ENCODE results near the gene GAD2.

GAD2 gene

DNA sequence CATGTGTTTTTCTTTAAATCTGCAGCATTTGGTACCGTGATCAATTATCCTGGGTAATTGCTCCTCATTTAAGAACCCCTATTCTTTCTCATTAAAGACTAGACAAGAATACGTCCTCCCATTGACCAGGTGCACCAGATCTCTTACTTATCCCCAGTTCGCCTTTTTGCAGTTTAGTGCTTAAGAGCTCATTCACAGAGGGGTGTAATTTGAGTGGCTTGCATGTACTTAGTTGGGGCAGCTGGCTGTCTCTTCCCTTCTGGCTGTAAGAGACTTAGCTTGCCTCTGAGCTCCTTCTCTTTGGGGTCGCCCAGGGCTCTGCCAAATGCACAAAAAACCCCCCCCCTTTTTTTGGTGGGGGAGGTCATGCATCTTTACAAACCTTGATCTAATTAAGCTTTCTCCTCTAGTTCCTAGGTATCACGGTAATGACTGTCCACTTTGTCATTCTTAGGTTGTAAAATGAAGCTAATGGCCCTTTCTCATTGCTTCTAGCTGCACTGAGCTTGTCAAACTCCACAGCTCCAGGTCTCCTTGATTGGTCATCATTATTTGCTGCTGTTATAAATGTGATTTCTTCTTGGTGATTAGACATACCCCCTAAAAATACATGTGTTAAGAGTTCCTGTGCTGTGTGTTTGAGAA is 26.3 kb downstream of the GAD2 start:
- TF ChIP-seq ZNF70 (CRISPR knock-in tag; IDR thresholded peaks at IDR 0.05) (no peak), ZNF565 (CRISPR knock-in tag; conservative IDR thresholded peaks at IDR 0.05; ENCODE audit: low read depth) (no peak), TOX (CRISPR knock-in tag; IDR thresholded peaks at IDR 0.05; ENCODE audit: borderline replicate concordance) (no peak), ZFP3 (CRISPR knock-in tag; IDR thresholded peaks at IDR 0.05) (no peak), ZNF8 (CRISPR knock-in tag; IDR thresholded peaks at IDR 0.05) (no peak), OSR1 (CRISPR knock-in tag; IDR thresholded peaks at IDR 0.05) (no peak)
- TF ChIP-seq, protein P1, sequence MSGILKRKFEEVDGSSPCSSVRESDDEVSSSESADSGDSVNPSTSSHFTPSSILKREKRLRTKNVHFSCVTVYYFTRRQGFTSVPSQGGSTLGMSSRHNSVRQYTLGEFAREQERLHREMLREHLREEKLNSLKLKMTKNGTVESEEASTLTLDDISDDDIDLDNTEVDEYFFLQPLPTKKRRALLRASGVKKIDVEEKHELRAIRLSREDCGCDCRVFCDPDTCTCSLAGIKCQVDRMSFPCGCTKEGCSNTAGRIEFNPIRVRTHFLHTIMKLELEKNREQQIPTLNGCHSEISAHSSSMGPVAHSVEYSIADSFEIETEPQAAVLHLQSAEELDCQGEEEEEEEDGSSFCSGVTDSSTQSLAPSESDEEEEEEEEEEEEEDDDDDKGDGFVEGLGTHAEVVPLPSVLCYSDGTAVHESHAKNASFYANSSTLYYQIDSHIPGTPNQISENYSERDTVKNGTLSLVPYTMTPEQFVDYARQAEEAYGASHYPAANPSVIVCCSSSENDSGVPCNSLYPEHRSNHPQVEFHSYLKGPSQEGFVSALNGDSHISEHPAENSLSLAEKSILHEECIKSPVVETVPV (CRISPR knock-in tag; IDR thresholded peaks at IDR 0.05) = no peak
- ATAC-seq = no peak

DNA sequence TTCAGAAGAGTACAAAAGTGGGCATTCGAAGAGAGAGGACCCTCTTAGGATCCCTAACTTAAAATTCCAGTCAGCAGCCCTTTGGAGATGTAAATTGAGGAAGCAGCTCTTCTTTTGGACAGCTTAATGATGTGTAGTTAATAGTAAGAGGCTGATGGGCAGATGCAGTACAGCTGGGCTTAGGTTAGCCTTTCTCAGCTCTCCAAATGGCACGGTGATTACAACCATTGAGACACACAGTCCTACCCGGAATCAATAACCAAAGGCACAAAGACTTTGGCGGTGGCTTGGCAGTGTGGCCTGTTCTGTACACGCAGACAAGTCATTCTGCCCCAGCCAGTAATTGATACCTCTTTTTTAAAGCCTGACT is 26.8 kb downstream of the GAD2 start:
- no peak for ATAC-seq
- TF ChIP-seq RARB (CRISPR knock-in tag; IDR thresholded peaks at IDR 0.05) (no peak), ZNF70 (CRISPR knock-in tag; IDR thresholded peaks at IDR 0.05) (no peak), ESRRG (CRISPR knock-in tag; IDR thresholded peaks at IDR 0.05) (no peak), GLIS3 (CRISPR knock-in tag; IDR thresholded peaks at IDR 0.05) (no peak), ZFP3 (CRISPR knock-in tag; IDR thresholded peaks at IDR 0.05) (no peak), TOX (CRISPR knock-in tag; IDR thresholded peaks at IDR 0.05; ENCODE audit: borderline replicate concordance) (no peak), SNAI2 (CRISPR knock-in tag; IDR thresholded peaks at IDR 0.05) (no peak), TCF4 (CRISPR knock-in tag; IDR thresholded peaks at IDR 0.05; ENCODE audit: borderline replicate concordance) (no peak), BACH2 (CRISPR knock-in tag; IDR thresholded peaks at IDR 0.05; ENCODE audit: borderline replicate concordance) (no peak), ZNF8 (CRISPR knock-in tag; IDR thresholded peaks at IDR 0.05) (no peak)
- TF ChIP-seq, protein P2, sequence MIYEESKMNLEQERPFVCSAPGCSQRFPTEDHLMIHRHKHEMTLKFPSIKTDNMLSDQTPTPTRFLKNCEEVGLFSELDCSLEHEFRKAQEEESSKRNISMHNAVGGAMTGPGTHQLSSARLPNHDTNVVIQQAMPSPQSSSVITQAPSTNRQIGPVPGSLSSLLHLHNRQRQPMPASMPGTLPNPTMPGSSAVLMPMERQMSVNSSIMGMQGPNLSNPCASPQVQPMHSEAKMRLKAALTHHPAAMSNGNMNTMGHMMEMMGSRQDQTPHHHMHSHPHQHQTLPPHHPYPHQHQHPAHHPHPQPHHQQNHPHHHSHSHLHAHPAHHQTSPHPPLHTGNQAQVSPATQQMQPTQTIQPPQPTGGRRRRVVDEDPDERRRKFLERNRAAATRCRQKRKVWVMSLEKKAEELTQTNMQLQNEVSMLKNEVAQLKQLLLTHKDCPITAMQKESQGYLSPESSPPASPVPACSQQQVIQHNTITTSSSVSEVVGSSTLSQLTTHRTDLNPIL (CRISPR knock-in tag; IDR thresholded peaks at IDR 0.05; ENCODE audit: low read depth) = no peak
- TF ChIP-seq, protein P3, sequence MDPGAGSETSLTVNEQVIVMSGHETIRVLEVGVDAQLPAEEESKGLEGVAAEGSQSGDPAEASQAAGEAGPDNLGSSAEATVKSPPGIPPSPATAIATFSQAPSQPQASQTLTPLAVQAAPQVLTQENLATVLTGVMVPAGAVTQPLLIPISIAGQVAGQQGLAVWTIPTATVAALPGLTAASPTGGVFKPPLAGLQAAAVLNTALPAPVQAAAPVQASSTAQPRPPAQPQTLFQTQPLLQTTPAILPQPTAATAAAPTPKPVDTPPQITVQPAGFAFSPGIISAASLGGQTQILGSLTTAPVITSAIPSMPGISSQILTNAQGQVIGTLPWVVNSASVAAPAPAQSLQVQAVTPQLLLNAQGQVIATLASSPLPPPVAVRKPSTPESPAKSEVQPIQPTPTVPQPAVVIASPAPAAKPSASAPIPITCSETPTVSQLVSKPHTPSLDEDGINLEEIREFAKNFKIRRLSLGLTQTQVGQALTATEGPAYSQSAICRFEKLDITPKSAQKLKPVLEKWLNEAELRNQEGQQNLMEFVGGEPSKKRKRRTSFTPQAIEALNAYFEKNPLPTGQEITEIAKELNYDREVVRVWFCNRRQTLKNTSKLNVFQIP (CRISPR knock-in tag; IDR thresholded peaks at IDR 0.05; ENCODE audit: borderline replicate concordance, low read depth) = no peak

DNA sequence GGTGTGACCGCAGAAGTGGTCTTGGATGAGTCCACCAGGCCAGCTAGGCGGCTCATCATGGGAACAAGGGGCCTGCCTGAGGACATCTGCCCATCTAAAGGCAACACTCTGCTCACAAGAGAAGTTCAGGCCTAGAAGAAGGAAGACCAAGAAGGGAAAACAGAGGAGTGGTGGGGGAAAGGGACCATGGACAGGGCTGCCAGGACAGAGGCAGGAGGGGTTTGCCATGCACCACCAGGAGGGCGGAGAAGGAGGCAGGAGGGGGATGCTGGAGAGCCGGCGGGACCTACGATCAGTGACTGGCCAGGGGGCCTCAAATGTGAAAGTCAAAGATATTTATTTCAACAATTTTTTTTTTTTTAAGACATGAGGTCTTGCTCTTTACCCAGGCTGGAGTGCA is 33.1 kb downstream of the GAD2 start:
- no peak for ATAC-seq
- no peak for TF ChIP-seq ZFP30 (CRISPR knock-in tag; IDR thresholded peaks at IDR 0.05)
- TF ChIP-seq, protein P4, sequence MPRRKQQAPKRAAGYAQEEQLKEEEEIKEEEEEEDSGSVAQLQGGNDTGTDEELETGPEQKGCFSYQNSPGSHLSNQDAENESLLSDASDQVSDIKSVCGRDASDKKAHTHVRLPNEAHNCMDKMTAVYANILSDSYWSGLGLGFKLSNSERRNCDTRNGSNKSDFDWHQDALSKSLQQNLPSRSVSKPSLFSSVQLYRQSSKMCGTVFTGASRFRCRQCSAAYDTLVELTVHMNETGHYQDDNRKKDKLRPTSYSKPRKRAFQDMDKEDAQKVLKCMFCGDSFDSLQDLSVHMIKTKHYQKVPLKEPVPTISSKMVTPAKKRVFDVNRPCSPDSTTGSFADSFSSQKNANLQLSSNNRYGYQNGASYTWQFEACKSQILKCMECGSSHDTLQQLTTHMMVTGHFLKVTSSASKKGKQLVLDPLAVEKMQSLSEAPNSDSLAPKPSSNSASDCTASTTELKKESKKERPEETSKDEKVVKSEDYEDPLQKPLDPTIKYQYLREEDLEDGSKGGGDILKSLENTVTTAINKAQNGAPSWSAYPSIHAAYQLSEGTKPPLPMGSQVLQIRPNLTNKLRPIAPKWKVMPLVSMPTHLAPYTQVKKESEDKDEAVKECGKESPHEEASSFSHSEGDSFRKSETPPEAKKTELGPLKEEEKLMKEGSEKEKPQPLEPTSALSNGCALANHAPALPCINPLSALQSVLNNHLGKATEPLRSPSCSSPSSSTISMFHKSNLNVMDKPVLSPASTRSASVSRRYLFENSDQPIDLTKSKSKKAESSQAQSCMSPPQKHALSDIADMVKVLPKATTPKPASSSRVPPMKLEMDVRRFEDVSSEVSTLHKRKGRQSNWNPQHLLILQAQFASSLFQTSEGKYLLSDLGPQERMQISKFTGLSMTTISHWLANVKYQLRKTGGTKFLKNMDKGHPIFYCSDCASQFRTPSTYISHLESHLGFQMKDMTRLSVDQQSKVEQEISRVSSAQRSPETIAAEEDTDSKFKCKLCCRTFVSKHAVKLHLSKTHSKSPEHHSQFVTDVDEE (CRISPR knock-in tag; IDR thresholded peaks at IDR 0.05) = no peak
- no peak for TF ChIP-seq ZNF565 (CRISPR knock-in tag; conservative IDR thresholded peaks at IDR 0.05; ENCODE audit: low read depth)
- TF ChIP-seq ARNTL (CRISPR knock-in tag; IDR thresholded peaks at IDR 0.05; ENCODE audit: borderline replicate concordance, low read depth) = no peak
- no peak for TF ChIP-seq RARB (CRISPR knock-in tag; IDR thresholded peaks at IDR 0.05)
- TF ChIP-seq OSR1 (CRISPR knock-in tag; IDR thresholded peaks at IDR 0.05) = no peak
- TF ChIP-seq ZNF70 (CRISPR knock-in tag; IDR thresholded peaks at IDR 0.05) = no peak
- TF ChIP-seq ZNF8 (CRISPR knock-in tag; IDR thresholded peaks at IDR 0.05) = no peak
- TF ChIP-seq ZFP3 (CRISPR knock-in tag; IDR thresholded peaks at IDR 0.05) = no peak
- TF ChIP-seq, protein P2 (CRISPR knock-in tag; IDR thresholded peaks at IDR 0.05; ENCODE audit: low read depth) = no peak
- TF ChIP-seq, protein P5, sequence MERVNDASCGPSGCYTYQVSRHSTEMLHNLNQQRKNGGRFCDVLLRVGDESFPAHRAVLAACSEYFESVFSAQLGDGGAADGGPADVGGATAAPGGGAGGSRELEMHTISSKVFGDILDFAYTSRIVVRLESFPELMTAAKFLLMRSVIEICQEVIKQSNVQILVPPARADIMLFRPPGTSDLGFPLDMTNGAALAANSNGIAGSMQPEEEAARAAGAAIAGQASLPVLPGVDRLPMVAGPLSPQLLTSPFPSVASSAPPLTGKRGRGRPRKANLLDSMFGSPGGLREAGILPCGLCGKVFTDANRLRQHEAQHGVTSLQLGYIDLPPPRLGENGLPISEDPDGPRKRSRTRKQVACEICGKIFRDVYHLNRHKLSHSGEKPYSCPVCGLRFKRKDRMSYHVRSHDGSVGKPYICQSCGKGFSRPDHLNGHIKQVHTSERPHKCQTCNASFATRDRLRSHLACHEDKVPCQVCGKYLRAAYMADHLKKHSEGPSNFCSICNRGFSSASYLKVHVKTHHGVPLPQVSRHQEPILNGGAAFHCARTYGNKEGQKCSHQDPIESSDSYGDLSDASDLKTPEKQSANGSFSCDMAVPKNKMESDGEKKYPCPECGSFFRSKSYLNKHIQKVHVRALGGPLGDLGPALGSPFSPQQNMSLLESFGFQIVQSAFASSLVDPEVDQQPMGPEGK (CRISPR knock-in tag; IDR thresholded peaks at IDR 0.05; ENCODE audit: borderline replicate concordance) = no peak
- TF ChIP-seq, protein P1 (CRISPR knock-in tag; IDR thresholded peaks at IDR 0.05) = no peak
- TF ChIP-seq ESRRG (CRISPR knock-in tag; IDR thresholded peaks at IDR 0.05) = no peak
- TF ChIP-seq TCF4 (CRISPR knock-in tag; IDR thresholded peaks at IDR 0.05; ENCODE audit: borderline replicate concordance) = no peak
- no peak for TF ChIP-seq TOX (CRISPR knock-in tag; IDR thresholded peaks at IDR 0.05; ENCODE audit: borderline replicate concordance)

Measured in SK-N-SH treated with all-trans-retinoic acid at 6 μM for 48 hours (cell line).